ENCODE data around the gene RLN3.
"Not testable (repeated sequence)": the region's sequence is repeated elsewhere in the genome, so short reads cannot be mapped to it uniquely, and the experiment has no call there.

Gene RLN3

GRCh38 chr19:13995017-13995728 is 32.8 kb upstream of the RLN3 start:
- no peak for DNase-seq (ENCODE audit: low read depth)

GRCh38 chr19:13995878-13996765 is 31.8 kb upstream of the RLN3 start:
- no peak for DNase-seq (ENCODE audit: low read depth)

DNA sequence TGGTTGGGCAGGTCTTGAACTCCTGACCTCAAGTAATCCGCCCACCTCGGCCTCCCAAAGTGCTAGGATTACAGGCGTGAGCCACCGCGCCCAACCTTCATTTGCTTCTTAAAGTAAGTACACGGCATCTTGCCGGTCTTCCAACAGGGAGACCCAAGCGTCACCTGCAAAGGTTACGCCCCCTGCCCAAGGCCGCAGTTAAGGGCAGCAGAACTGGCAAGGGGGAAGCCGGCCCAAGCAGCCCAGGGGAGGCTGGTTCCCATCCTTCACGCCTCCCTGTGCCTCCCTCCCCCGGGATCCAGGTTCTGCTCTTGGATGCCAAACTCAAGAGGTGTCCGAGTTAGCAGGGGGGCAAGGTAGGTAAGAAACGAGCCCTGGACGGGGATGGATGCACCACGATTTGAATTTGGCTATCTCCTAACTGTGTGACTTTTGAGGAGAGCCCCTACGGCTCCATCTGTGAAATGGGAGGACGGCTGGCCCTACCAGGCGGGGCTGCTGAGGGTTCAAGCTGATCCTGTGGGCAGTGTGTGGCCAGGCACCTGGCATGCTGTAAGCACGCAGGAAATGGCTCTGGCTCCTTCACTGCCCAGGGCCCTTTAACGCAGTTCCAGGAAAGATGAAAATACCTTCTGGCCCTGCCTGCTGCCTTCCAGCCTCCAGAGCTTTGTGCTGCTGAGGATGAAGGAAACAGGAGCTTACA is 30.9 kb upstream of the RLN3 start:
- no peak for DNase-seq (ENCODE audit: low read depth)

DNA sequence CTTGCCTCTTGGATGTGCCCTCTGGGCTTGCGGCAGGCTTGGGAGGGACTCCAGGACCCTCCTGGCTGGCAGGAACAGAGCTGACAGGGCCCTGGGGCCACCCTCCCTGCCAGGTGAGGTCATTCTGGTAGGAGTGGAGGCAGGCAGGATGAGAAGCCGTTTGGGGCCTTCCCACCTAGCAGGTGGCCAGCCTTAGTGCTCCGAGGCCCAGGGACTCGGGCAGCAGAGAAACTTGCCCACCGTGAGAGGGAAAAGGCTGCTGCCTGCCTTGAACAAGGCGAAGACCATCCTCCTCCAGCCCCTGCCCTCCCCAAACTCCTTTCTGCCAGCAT is 30.4 kb upstream of the RLN3 start:
- no peak for DNase-seq (ENCODE audit: low read depth)

DNA sequence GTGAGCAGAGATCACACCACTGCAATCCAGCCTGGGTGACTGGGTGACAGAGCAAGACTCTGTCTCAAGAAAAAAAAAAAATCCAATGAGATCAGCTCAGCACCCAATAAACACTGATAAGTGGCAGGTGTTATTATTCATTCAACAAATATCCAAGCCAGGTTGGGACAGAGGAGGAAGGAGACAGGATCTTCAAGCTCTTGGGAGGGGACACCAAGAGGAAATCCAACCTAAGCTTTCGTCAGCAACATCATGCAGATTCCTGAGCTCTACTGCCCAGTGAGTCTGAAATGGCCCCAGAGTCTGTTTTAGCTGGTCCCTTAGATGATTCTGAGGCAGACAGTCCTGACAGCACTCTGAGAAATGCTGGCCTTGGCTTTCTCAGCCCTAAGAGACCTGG is 29.5 kb upstream of the RLN3 start:
- DNase-seq (ENCODE audit: low read depth) = no peak

DNA sequence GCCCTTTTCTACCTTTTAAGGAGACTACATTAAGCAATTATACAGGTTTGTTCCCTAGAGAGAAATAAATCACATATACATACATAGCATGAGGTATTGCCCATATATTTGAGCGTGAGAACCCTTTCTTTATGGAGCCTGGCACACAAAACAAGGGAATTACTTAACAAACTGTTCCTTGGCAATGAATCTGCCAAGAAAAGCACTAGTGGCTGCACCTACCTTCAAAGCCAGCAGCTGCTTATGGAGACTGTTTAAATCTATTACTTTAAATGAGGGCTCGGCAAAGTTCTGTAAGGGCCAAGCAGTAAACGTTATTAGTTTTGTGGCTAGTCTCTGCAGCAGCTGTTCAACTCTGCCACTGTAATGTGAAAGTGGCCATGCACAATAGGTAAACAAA is 28.9 kb upstream of the RLN3 start:
- DNase-seq (ENCODE audit: low read depth) = no peak

DNA sequence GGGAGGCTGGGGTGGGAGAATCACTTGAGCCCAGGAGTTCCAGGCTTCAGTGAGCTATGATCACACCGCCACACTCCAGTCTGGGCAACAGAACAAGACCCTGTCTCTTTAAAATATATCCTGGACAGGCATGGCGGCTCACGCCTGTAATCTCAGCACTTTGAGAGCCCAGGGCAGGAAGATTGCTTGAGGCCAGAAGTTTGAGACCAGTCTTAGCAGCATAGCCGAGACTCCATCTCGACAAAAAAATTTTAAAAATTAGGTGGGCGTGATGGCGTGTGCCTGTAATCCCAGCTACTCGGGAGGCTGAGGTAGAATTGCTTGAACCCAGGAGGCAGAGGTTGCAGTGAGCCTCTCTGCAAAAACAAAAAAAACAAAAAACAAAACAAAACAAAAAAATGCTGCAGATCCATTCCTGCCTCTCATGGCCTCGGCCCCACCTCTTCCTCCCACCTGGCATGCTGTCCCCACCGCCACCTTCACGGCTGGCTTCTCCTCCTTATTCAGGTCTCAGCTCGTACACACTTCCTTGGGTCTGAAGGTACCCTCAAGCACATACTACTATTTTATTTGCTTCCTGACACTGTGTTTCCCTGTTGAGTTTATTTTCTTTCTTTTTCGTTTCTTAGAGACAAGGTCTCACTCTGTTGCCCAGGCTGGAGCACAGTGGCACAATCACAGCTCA is 27.1 kb upstream of the RLN3 start:
- DNase-seq (ENCODE audit: low read depth) = no peak

DNA sequence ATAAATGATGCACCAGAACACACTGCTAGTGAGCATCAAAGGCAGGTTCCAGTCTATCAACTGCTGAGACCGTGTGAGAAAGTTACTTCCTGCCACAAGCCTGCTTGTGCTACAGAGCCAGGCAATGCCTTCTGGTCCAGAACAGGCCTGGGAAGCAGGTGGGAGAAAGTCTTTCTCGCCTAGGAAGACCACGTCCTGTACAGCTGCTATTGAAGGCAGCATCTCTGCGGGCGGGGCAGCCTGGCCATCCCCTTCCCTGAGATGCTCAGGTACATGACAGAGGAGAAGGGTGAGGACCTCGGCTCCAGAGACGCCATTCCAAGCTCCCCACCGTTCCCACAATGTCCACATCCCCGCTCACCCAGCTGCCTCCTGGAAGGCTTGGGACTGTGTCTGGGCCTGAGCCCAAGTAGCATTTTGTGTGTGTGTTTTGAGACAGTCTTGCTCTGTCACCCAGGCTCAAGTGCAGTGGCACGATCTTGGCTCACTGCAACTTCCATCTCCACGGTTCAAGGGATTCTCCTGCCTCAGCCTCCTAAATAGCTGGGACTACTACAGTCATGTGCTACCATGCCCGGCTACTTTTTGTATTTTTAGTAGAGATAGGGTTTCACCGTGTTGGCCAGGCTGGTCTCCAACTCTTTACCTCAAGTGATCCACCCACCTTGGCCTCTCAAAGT is 25.2 kb upstream of the RLN3 start:
- no peak for DNase-seq (ENCODE audit: low read depth)

DNA sequence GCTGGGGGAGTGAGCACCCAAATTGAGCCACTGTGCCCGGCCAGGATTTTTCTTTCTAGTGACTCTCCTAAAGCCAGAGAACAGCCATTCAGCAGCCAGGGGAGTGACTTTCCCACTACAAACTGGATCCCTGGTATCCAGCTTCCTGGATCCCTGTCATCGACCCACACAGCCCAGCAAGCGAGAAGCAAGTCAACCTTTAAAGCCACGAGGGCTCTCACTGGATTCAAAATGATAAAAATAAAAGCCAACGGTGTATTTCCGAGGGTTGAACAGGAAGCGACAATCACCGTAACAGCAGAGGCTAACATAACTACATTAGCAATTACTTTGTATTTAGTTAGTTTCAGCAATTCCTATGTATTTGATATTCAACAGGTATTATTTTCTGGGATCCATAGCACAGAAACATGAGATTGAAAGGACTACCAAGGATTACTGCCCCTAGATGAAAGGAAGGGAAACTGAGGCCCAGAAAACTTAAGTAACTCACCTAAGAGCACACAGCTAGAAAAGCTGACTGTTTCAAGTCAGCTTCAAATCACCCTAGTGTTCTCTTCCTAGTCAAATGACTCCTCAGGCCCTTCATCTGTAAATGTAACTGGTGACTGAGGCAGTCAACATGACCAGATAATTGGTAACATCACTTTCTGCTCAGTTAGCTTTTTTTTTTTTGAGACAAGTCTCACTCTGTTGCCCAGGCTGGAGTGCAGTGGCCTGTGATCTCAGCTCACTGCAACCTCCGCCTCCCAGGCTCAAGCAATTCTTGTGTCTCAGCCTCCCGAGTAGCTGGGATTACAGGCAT is 24.5 kb upstream of the RLN3 start:
- no peak for DNase-seq (ENCODE audit: low read depth)

- DNase-seq (ENCODE audit: low read depth) = no peak
Observed at GRCh38 chr19:14004619-14005348, 23.2 kb upstream of the RLN3 start.

- peak; percentile 93 for DNase-seq (ENCODE audit: low read depth)
Observed at GRCh38 chr19:14005349-14006084, 22.4 kb upstream of the RLN3 start.

GRCh38 chr19:14006085-14006765 is 21.7 kb upstream of the RLN3 start, which contains the start of gene RFX1:
Gene RFX1 (minus strand): TSS chr19:14006320. CDS start chr19:13993843, 12,477 bp downstream.
- DNase-seq (ENCODE audit: low read depth) = peak; percentile 100

DNA sequence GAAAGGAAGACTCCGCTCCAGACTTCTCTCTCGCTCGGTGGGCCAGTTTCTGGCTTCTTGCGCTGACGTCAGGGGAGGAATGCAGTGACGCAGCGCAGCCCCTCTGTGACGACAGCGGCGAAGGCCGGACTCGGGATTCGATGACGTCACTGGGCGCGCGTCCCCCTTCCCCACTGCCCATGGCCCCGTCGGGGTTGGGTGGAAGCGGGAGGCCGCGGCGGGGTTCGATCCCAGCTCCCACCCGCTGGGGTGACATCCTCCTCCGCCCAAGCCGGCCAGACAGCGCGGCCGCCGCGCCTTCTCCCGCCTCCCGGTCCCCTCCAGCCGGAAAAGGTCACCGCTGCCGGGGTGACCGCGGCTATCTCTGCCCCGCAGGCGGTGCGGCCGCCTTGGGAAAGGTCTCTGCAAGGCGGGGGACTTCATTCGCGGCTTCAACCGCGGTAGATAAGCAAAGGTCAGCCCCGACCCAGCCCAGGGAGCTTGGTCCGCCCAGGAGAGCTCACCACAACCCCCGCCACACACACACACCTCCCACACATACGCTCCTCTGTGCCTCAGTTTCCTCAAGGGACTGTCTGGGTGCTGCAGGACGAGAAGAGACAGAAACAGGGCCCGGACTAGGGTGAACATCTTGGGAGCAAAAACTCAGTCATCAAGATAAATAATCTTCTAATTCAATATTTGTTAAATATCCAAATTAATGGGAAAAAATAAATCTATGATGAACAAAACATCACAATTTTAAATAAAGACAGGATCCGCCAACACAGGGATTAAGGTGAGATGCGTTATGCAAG is 21.0 kb upstream of the RLN3 start:
- no peak for DNase-seq (ENCODE audit: low read depth)

DNA sequence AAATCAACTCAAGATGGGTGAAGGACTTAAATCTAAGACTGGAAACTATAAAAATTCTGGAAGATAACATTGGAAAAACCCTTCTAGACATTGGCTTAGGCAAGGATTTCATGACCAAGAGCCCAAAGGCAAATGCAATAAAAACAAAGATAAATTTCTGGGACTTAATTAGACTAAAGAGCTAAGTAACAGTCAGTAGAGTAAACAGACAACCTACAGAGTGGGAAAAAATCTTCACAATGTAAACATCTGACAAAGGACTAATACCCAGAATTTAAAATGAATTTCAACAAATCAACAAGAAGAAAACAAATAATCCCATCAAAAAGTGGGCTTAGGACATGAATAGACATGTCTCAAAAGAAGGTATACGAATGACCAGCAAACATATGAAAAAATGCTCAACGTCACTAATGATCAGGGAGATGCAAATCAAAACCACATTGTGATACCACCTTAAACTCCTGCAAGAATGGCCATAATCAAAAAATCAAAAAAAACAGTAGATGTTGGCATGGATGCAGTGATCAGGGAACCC is 15.5 kb upstream of the RLN3 start:
- DNase-seq (ENCODE audit: low read depth) = no peak

DNA sequence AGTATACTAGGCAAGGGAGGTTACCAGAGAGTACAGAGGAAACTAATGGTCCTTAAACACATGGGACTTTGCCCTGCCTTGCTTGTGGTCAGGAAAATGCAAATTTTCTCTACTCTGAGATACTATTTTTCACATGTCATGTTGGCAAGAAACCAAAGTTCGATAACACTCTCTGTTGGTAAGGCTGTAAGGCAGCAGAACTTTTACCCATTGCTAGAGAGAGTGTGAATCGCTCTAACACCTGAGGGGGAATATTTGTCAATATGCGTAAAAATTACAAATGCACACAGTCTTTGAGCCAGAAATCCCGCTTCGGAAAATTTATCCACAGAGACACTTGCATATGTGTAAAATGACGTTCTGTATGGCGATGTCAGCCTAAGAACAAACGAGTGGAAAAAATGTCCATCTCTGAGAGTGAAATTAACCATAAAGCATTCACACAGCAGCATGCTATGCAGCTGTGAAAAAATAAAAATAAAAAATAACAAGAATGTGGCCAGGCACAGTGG is 12.4 kb upstream of the RLN3 start:
- DNase-seq (ENCODE audit: low read depth) = no peak

- DNase-seq (ENCODE audit: low read depth) = no peak
Observed at GRCh38 chr19:14019100-14019499, 8.8 kb upstream of the RLN3 start.

DNA sequence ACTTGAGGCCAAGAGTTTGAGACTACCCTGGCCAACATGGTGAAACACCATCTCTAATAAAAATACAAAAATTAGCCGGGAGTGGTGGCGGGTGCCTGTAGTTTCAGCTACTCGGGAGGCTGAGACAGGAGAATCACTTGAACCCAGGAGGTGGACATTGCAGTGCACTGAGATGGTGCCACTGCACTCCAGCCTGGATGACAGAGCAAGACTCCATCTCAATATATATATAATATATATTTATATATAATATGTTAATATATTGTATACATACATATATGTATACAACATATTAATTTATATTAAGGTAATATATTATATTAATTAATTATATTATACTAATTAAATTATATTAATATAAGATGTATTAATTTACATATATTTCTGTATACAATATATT is 8.2 kb upstream of the RLN3 start:
- DNase-seq (ENCODE audit: low read depth) = not testable (repeated sequence)

All from activated T-cell treated with anti-CD3 and anti-CD28 coated beads for 1 hour (primary cell).